HepG2 (cell line): ENCODE results near the gene TOR4A. TPM values are rescaled to one million over a fixed set of nuclear protein-coding genes. Genes with fewer than 3 reads are reported as not detected.

Source experiments
- BCL6 ChIP-seq: IDR thresholded peaks from 2 replicates; pipeline ENCODE4 v1.6.1; 2016; ENCODE audit warnings: missing genetic modification reagents, missing compliant biosample characterization
- HNF4A ChIP-seq: sonication (generic); formaldehyde crosslinking; IDR thresholded peaks from 2 replicates; pipeline ENCODE4 v1.4.0; 2020; ENCODE audit warnings: missing genetic modification reagents
- HOXA5 ChIP-seq: sonication (generic); formaldehyde crosslinking; IDR thresholded peaks from 2 replicates; pipeline ENCODE4 v1.4.0; 2020; ENCODE audit warnings: missing genetic modification reagents
- NFE2L1 ChIP-seq: sonication (generic); formaldehyde crosslinking; IDR thresholded peaks from 2 replicates; pipeline ENCODE4 v1.4.0; 2020; ENCODE audit warnings: missing genetic modification reagents, mild to moderate bottlenecking, borderline replicate concordance
- NKX3-1 ChIP-seq: sonication (generic); formaldehyde crosslinking; IDR thresholded peaks from 2 replicates; pipeline ENCODE4 v1.5.0; 2020; ENCODE audit warnings: missing genetic modification reagents
- REL ChIP-seq: sonication (generic); formaldehyde crosslinking; conservative IDR thresholded peaks from 2 replicates; pipeline ENCODE4 v1.8.0; 2022; ENCODE audit warnings: mild to moderate bottlenecking, missing genetic modification reagents, moderate library complexity
- RFX3 ChIP-seq: IDR thresholded peaks from 2 replicates; pipeline ENCODE4 v1.6.1; 2016; ENCODE audit warnings: missing biosample characterization, missing genetic modification reagents
- STAG1 ChIP-seq: sonication (generic); formaldehyde crosslinking; IDR thresholded peaks from 2 replicates; pipeline ENCODE4 v1.4.0; 2020; ENCODE audit warnings: missing genetic modification reagents
- ZBTB7B ChIP-seq: sonication (generic); formaldehyde crosslinking; IDR thresholded peaks from 2 replicates; pipeline ENCODE4 v1.4.0; 2020; ENCODE audit warnings: missing genetic modification reagents
- ZFP41 ChIP-seq: sonication (generic); formaldehyde crosslinking; IDR thresholded peaks from 2 replicates; pipeline ENCODE4 v1.4.0; 2020; ENCODE audit warnings: mild to moderate bottlenecking, missing genetic modification reagents, borderline replicate concordance
- ZFP90 ChIP-seq: sonication (generic); formaldehyde crosslinking; IDR thresholded peaks from 2 replicates; pipeline ENCODE4 v1.8.0; 2022; ENCODE audit warnings: missing genetic modification reagents, mild to moderate bottlenecking, inconsistent platforms, borderline replicate concordance
- ZMYM3 ChIP-seq: sonication (generic); formaldehyde crosslinking; IDR thresholded peaks from 2 replicates; pipeline ENCODE4 v1.5.1; 2020; ENCODE audit warnings: mild to moderate bottlenecking, missing genetic modification reagents
- ZNF101 ChIP-seq: sonication (generic); formaldehyde crosslinking; IDR thresholded peaks from 2 replicates; pipeline ENCODE4 v1.4.0; 2020; ENCODE audit warnings: mild to moderate bottlenecking, low read depth, missing genetic modification reagents, borderline replicate concordance
- ZNF510 ChIP-seq: sonication (generic); formaldehyde crosslinking; IDR thresholded peaks from 2 replicates; pipeline ENCODE4 v1.4.0; 2020; ENCODE audit warnings: low read depth, mild to moderate bottlenecking, missing genetic modification reagents
- ZNF616 ChIP-seq: sonication (generic); formaldehyde crosslinking; IDR thresholded peaks from 2 replicates; pipeline ENCODE4 v1.5.0; 2020; ENCODE audit warnings: low read depth, mild to moderate bottlenecking, missing genetic modification reagents
- ZNF724P ChIP-seq: sonication (generic); formaldehyde crosslinking; IDR thresholded peaks from 2 replicates; pipeline ENCODE4 v1.8.0; 2022; ENCODE audit warnings: missing genetic modification reagents, borderline replicate concordance
- ZNF768 ChIP-seq: sonication (generic); formaldehyde crosslinking; IDR thresholded peaks from 2 replicates; pipeline ENCODE4 v1.4.0; 2020; ENCODE audit warnings: missing genetic modification reagents
- ZSCAN25 ChIP-seq: sonication (generic); formaldehyde crosslinking; IDR thresholded peaks from 2 replicates; pipeline ENCODE4 v1.8.0; 2022; ENCODE audit warnings: mild to moderate bottlenecking, missing genetic modification reagents
- polyA plus RNA-seq, 8 experiments: library from polyadenylated mRNA; depleted of rRNA in 3 of 8; stranded (reverse) in 7 of 8; unstranded in 1 of 8; fragments of >200 nt; fragmentation: Illumina TruSeq in 4 of 8; extraction: Trizol in 4 of 8; gene quantifications; 2 replicates each; pipeline versions ENCODE4 v1.2.1 to v1.2.3, GENCODE V29; 2011 to 2016; ENCODE audit warnings: low read depth in 4 of 8, missing spikeins in 1 of 8, mixed read lengths in 1 of 8; ENCODE audit not compliant: insufficient read depth in 1 of 8
- total RNA-seq, 5 experiments: library from RNA; depleted of rRNA; stranded (reverse); fragments of >200 nt; fragmentation: Illumina TruSeq; extraction: Trizol; gene quantifications; 2 replicates each; pipeline ENCODE4 v1.2.3, GENCODE V29; 2016; ENCODE audit warnings: low read depth in 1 of 5
- TF ChIP-seq, protein P1 (sequence below): sonication (generic); formaldehyde crosslinking; IDR thresholded peaks from 2 replicates; pipeline ENCODE4 v1.5.0; 2020; ENCODE audit warnings: mild to moderate bottlenecking, missing genetic modification reagents
- TF ChIP-seq, protein P2 (sequence below): sonication (generic); formaldehyde crosslinking; IDR thresholded peaks from 2 replicates; pipeline ENCODE4 v1.8.0; 2022; ENCODE audit warnings: low read depth, missing genetic modification reagents
- TF ChIP-seq, protein P3 (sequence below): sonication (generic); formaldehyde crosslinking; IDR thresholded peaks from 2 replicates; pipeline ENCODE4 v1.5.0; 2020; ENCODE audit warnings: missing genetic modification reagents
- TF ChIP-seq, protein P4 (sequence below): sonication (generic); formaldehyde crosslinking; IDR thresholded peaks from 2 replicates; pipeline ENCODE4 v1.4.0; 2020; ENCODE audit warnings: missing genetic modification reagents, borderline replicate concordance

TOR4A gene
- total and polyA plus RNA-seq, 2 of the 13 experiments (the other 11 are each of a cell fraction or from before 2014, with no cell fraction given): 11.1 to 14.2 TPM

DNA sequence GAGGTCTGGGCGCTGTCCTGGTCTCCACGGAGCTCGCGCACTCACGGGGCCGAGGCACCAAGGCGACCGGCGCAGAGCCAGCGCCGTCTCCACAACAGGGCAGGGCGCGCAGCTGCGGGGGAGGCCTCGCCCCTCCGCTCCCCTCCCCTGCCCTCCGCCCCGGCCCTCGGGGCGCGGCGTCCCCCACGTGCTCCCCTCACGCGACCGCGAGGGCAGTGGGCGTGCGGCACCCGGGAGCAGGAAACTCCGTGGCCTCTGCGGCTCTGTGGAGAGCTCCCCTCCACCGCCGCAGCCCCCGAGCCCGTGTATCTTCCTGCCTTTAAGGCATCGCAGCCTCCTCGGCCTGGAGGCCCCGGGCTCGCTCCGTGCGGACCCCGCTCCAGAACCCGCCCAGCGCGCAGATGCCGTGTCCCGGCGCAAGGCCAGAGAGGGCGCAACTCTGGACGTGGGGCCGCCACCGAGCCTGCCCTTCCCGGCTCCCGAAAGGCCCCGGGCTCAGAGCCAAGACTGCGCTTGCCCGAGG, 37.1 kb upstream of the TOR4A start (continued):
- peak; percentile 11; the same call in 1 of the 2 replicates for TF ChIP-seq HNF4A
- TF ChIP-seq, protein P1, sequence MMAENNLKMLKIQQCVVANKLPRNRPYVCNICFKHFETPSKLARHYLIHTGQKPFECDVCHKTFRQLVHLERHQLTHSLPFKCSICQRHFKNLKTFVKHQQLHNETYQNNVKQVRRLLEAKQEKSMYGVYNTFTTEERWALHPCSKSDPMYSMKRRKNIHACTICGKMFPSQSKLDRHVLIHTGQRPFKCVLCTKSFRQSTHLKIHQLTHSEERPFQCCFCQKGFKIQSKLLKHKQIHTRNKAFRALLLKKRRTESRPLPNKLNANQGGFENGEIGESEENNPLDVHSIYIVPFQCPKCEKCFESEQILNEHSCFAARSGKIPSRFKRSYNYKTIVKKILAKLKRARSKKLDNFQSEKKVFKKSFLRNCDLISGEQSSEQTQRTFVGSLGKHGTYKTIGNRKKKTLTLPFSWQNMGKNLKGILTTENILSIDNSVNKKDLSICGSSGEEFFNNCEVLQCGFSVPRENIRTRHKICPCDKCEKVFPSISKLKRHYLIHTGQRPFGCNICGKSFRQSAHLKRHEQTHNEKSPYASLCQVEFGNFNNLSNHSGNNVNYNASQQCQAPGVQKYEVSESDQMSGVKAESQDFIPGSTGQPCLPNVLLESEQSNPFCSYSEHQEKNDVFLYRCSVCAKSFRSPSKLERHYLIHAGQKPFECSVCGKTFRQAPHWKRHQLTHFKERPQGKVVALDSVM (CRISPR knock-in tag): peak; percentile 86
- 0 out of 2 replicates have a peak, but pooled peaks have one; percentile 66 for TF ChIP-seq ZNF101
- peak; percentile 82 for TF ChIP-seq ZNF768 (CRISPR knock-in tag)
- TF ChIP-seq, protein P2, sequence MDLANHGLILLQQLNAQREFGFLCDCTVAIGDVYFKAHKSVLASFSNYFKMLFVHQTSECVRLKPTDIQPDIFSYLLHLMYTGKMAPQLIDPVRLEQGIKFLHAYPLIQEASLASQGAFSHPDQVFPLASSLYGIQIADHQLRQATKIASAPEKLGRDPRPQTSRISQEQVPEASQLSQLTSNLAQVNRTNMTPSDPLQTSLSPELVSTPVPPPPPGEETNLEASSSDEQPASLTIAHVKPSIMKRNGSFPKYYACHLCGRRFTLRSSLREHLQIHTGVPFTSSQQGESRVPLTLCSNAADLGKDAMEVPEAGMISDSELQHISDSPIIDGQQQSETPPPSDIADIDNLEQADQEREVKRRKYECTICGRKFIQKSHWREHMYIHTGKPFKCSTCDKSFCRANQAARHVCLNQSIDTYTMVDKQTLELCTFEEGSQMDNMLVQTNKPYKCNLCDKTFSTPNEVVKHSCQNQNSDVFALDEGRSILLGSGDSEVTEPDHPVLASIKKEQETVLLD (CRISPR knock-in tag): peak; percentile 94; the same call in 1 of the 2 replicates
- TF ChIP-seq ZNF724P (CRISPR knock-in tag): 0 out of 2 replicates have a peak, but pooled peaks have one; percentile 70
- TF ChIP-seq ZSCAN25 (CRISPR knock-in tag): peak; percentile 98
- peak; percentile 76 for TF ChIP-seq ZBTB7B (CRISPR knock-in tag)
- peak; percentile 79; the same call in 1 of the 2 replicates for TF ChIP-seq NKX3-1 (CRISPR knock-in tag)
- TF ChIP-seq BCL6: peak; percentile 64
- no peak for TF ChIP-seq RFX3 (CRISPR knock-in tag)
- TF ChIP-seq, protein P3, sequence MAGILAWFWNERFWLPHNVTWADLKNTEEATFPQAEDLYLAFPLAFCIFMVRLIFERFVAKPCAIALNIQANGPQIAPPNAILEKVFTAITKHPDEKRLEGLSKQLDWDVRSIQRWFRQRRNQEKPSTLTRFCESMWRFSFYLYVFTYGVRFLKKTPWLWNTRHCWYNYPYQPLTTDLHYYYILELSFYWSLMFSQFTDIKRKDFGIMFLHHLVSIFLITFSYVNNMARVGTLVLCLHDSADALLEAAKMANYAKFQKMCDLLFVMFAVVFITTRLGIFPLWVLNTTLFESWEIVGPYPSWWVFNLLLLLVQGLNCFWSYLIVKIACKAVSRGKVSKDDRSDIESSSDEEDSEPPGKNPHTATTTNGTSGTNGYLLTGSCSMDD (CRISPR knock-in tag): no peak
- TF ChIP-seq ZFP90: 0 out of 2 replicates have a peak, but pooled peaks have one; percentile 76
- TF ChIP-seq NFE2L1 (CRISPR knock-in tag): 0 out of 2 replicates have a peak, but pooled peaks have one; percentile 82
- peak; percentile 84 for TF ChIP-seq HOXA5 (CRISPR knock-in tag)
- TF ChIP-seq ZMYM3 (CRISPR knock-in tag): 0 out of 2 replicates have a peak, but pooled peaks have one; percentile 42
- 0 out of 2 replicates have a peak, but pooled peaks have one; percentile 65 for TF ChIP-seq REL (CRISPR knock-in tag)
- peak; percentile 93 for TF ChIP-seq ZNF616 (CRISPR knock-in tag)
- no peak for TF ChIP-seq ZNF510
- TF ChIP-seq STAG1: 0 out of 2 replicates have a peak, but pooled peaks have one; percentile 10
- TF ChIP-seq ZFP41 (CRISPR knock-in tag): peak; percentile 84; the same call in 1 of the 2 replicates
- TF ChIP-seq, protein P4, sequence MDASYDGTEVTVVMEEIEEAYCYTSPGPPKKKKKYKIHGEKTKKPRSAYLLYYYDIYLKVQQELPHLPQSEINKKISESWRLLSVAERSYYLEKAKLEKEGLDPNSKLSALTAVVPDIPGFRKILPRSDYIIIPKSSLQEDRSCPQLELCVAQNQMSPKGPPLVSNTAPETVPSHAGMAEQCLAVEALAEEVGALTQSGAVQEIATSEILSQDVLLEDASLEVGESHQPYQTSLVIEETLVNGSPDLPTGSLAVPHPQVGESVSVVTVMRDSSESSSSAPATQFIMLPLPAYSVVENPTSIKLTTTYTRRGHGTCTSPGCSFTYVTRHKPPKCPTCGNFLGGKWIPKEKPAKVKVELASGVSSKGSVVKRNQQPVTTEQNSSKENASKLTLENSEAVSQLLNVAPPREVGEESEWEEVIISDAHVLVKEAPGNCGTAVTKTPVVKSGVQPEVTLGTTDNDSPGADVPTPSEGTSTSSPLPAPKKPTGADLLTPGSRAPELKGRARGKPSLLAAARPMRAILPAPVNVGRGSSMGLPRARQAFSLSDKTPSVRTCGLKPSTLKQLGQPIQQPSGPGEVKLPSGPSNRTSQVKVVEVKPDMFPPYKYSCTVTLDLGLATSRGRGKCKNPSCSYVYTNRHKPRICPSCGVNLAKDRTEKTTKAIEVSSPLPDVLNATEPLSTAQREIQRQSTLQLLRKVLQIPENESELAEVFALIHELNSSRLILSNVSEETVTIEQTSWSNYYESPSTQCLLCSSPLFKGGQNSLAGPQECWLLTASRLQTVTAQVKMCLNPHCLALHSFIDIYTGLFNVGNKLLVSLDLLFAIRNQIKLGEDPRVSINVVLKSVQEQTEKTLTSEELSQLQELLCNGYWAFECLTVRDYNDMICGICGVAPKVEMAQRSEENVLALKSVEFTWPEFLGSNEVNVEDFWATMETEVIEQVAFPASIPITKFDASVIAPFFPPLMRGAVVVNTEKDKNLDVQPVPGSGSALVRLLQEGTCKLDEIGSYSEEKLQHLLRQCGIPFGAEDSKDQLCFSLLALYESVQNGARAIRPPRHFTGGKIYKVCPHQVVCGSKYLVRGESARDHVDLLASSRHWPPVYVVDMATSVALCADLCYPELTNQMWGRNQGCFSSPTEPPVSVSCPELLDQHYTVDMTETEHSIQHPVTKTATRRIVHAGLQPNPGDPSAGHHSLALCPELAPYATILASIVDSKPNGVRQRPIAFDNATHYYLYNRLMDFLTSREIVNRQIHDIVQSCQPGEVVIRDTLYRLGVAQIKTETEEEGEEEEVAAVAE (CRISPR knock-in tag): peak; percentile 5; the same call in 1 of the 2 replicates
